Calu3 (cell line): ENCODE results near the gene NDE1. TPM values are rescaled to one million over a fixed set of nuclear protein-coding genes. Genes with fewer than 3 reads are reported as not detected.

ENCODE experiments used
- BruUV-seq: library from RNA; stranded (reverse); fragments of 400-500 nt; replicated peaks from 2 replicates; lab custom pipeline; 2021; lab: Mats Ljungman, UMichigan
- CTCF ChIA-PET: fragments of 300-600 bp; sonication (Branson Sonifier 250); formaldehyde crosslinking; loops from one replicate; lab custom pipeline; 2022; ENCODE audit warnings: antibody characterized with exemption; lab: Charles Lee
- DNase-seq: peaks from one replicate; pipeline ENCODE4 v3.0.0; 2022
- H3K27ac Mint-ChIP-seq: one replicate; pipeline ENCODE4 v1.8.0; 2022; ENCODE audit warnings: mixed read lengths; ENCODE audit not compliant: unreplicated experiment
- H3K27me3 Mint-ChIP-seq: one replicate; pipeline ENCODE4 v1.8.0; 2022; ENCODE audit warnings: mixed read lengths; ENCODE audit not compliant: unreplicated experiment
- H3K36me3 Mint-ChIP-seq: one replicate; pipeline ENCODE4 v1.8.0; 2022; ENCODE audit warnings: mild to moderate bottlenecking, moderate library complexity, mixed read lengths; ENCODE audit not compliant: insufficient read depth, unreplicated experiment
- H3K4me1 Mint-ChIP-seq: one replicate; pipeline ENCODE4 v1.8.0; 2022; ENCODE audit warnings: mild to moderate bottlenecking, low read depth, mixed read lengths; ENCODE audit not compliant: unreplicated experiment
- H3K4me3 Mint-ChIP-seq: one replicate; pipeline ENCODE4 v1.8.0; 2022; ENCODE audit warnings: mild to moderate bottlenecking, low read depth, moderate library complexity, mixed read lengths; ENCODE audit not compliant: unreplicated experiment
- H3K9me3 Mint-ChIP-seq: one replicate; pipeline ENCODE4 v1.8.0; 2022; ENCODE audit warnings: low read depth, mixed read lengths; ENCODE audit not compliant: unreplicated experiment
- intact Hi-C: fragments of 100-400 bp; cut with micrococcal nuclease; formaldehyde crosslinking; loops from one replicate; pipeline ENCODE4 v1.10.0; 2022; ENCODE audit not compliant: unreplicated experiment
- total RNA-seq: library from RNA; stranded (reverse); gene quantifications from 2 replicates; pipeline ENCODE4 v1.2.3, GENCODE V29; 2022
- TF ChIP-seq, protein P1 (sequence below): fragments of 200-600 bp; IDR thresholded peaks from one replicate; pipeline ENCODE4 v1.8.0; 2022; ENCODE audit warnings: antibody characterized with exemption; ENCODE audit not compliant: unreplicated experiment

The NDE1 gene
- total RNA-seq, 1 experiment from 2014 or later = 71.1 TPM

DNA sequence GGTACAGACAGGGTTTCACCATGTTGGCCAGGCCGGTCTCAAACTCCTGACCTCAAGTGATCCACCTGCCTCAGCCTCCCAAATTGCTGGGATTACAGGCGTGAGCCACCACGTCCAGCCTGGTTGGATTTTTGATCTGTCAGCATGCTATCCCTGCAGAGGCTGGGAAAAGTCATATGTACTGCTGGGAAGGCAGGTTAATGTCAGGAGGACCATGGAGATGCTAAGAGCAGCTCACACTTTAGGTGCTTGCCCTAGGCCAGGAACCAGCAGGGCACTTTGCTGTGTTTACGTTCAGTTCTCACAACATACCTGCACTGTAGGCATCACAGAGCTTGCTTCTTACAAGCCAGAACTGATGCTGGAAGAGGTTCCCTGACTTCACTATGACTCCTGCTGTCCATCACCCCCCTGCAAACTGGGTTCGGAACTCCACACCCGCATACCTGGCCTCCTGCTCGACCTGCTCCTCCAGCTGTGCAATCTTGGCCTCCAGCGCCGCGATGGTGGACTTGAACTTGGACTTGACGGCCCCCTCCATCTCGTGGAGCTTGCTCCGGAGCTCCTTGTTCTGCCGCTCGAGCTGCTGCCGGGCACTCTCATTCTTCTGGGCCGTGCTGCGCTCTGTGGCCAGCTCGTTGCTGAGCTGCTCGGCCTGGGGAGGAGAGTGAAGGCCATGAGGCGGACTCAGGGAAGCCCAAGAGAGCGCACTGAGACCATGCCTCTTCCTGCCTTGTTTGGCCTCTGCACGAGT lies 66.8 kb downstream of the NDE1 start:
- Mint-ChIP-seq H3K27me3 (no peaks in the 10 kb centered on the region), H3K4me3 (no peak overlapping the region), H3K9me3 (no peaks in the 10 kb centered on the region), H3K4me1 (no peaks in the 10 kb centered on the region), H3K27ac (no peak overlapping the region), H3K36me3 (peaks cover 8% of the 10 kb centered on the region)
- intact Hi-C loops = no loop called here
- TF ChIP-seq, protein P1, sequence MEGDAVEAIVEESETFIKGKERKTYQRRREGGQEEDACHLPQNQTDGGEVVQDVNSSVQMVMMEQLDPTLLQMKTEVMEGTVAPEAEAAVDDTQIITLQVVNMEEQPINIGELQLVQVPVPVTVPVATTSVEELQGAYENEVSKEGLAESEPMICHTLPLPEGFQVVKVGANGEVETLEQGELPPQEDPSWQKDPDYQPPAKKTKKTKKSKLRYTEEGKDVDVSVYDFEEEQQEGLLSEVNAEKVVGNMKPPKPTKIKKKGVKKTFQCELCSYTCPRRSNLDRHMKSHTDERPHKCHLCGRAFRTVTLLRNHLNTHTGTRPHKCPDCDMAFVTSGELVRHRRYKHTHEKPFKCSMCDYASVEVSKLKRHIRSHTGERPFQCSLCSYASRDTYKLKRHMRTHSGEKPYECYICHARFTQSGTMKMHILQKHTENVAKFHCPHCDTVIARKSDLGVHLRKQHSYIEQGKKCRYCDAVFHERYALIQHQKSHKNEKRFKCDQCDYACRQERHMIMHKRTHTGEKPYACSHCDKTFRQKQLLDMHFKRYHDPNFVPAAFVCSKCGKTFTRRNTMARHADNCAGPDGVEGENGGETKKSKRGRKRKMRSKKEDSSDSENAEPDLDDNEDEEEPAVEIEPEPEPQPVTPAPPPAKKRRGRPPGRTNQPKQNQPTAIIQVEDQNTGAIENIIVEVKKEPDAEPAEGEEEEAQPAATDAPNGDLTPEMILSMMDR = no peak
- no peak for DNase-seq
- BruUV-seq = no TSS peak
- CTCF ChIA-PET = no interaction called here

DNA sequence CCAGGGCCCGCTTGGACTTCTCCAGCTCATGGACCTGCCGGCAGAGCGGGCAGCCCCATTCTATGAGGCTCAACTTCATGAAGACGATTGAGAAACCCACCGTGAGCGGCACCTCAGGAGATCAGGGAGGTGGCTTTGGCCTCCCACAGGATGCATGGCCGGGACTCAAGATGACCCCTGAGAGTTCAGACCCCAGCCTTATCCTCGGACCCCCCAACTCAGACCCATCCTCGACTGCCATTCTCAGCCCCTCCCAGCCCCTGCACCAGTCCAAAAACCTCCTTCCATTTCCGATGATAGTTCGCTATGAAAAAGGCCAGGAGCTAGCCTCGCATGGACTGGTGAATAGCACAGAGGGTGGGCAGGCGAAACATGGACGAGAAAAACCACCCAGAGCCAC lies 71.0 kb downstream of the NDE1 start:
- Mint-ChIP-seq H3K36me3 (peaks cover 8% of the 10 kb centered on the region), H3K9me3 (no peaks in the 10 kb centered on the region), H3K27ac (no peak overlapping the region), H3K4me1 (no peaks in the 10 kb centered on the region), H3K27me3 (no peaks in the 10 kb centered on the region), H3K4me3 (no peak overlapping the region)
- CTCF ChIA-PET = no interaction called here
- no TSS peak for BruUV-seq
- intact Hi-C loops = no loop called here
- DNase-seq = no peak
- TF ChIP-seq, protein P1 = no peak

DNA sequence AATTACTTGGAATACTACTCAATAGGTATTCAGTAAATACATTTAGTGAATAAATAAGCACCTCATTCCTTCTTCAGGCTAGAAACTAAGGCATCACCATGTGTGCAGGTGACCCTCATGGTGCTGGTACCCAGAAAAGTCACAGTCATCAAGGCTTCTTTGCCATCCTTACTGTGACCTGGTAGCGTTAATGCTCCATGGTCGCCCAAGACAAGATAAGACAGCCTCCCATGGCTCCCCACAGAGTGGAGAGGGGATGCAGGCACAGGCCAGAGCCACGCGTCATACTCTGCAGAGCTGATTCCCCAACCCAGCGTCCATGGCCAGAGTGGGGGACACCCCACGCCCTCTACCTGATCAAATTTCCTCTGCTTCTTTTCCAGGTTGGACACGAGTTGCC lies 73.8 kb downstream of the NDE1 start:
- Mint-ChIP-seq H3K36me3 (peaks cover 6% of the 10 kb centered on the region), H3K27ac (no peak overlapping the region), H3K4me3 (no peak overlapping the region), H3K9me3 (no peaks in the 10 kb centered on the region), H3K27me3 (no peaks in the 10 kb centered on the region), H3K4me1 (no peaks in the 10 kb centered on the region)
- TF ChIP-seq, protein P1 = no peak
- CTCF ChIA-PET = no interaction called here
- DNase-seq = no peak
- intact Hi-C loops = no loop called here
- BruUV-seq = no TSS peak

DNA sequence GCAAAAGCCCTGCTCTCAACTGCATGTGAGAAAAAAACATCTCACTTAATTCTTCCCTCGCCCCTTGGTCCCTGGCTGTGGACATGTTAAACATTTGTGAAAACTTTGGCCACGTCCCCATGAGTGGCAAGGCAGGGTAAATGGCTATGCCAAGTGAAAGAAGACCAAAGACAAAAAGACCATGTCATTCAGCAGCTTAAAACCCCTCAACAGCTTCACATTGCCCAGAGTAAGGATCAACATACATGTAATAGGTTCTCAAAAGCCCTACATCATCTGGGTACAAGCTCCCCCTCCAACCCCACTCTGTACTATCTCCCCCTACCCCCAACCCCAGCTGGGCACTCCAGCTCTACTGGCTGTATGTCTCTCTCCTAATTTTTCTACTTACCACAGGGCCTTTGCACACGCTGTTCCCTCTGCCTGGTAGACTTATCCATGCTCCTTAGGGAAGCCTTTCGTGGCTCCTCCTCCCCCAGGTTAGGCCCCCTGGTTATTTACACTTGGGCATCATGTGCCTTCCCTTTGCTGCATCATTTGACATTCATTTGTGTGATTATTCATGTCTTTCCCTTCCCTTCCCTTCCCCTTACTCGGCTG lies 75.7 kb downstream of the NDE1 start:
- Mint-ChIP-seq H3K27me3 (no peaks in the 10 kb centered on the region), H3K27ac (no peak overlapping the region), H3K4me1 (no peaks in the 10 kb centered on the region), H3K9me3 (no peaks in the 10 kb centered on the region), H3K36me3 (peaks cover 6% of the 10 kb centered on the region), H3K4me3 (no peak overlapping the region)
- intact Hi-C loops = no loop called here
- TF ChIP-seq, protein P1 = no peak
- DNase-seq = no peak
- BruUV-seq = no TSS peak
- CTCF ChIA-PET = no interaction called here
